GM19240 (cell line): Measurements from ENCODE around the gene DCDC2.
"Not testable (repeated sequence)": the region's sequence is repeated elsewhere in the genome, so short reads cannot be mapped to it uniquely, and the experiment has no call there.

Experiments used
- DNase-seq: peaks from one replicate; pipeline ENCODE4 v3.0.0; 2011; ENCODE audit warnings: low spot score; ENCODE audit not compliant: insufficient read length

Gene DCDC2

DNA sequence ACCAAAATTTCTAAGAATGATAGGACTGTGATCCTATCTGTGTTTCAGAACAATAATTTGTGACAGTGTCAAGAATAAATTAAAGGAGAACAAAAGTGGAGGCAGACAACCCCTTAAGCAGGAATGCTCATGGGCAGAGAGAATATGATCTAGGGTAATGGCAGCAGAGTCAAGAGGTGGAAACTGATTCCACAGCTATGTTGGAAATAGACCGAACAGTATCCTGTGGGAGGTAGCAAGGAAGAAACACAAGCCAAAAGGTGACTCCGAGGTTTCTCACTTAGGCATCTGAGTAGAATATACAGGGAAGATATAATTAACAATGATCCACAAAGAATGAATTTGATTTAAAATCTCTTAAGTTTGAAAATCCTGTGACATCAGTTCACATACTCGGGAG lies 131.3 kb downstream of the DCDC2 start:
- no peak for DNase-seq

DNA sequence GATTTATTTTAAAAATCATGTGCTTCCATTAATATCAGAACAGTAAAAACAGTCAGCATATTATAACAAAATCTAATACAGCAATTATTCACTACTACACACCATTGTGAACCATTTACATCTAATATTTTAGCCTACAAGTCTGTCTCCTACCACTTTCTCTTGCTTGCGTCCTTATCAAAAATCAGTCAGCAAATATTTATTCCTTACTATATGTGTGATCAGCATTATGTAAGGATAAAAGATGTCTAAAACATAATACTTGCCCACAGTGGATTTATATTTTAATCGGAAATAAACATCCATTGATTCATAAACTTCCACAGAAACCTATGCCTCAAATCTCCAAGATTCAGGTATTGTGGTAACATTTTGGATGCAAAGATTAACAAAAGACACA lies 132.0 kb downstream of the DCDC2 start:
- DNase-seq, result no peak

DNA sequence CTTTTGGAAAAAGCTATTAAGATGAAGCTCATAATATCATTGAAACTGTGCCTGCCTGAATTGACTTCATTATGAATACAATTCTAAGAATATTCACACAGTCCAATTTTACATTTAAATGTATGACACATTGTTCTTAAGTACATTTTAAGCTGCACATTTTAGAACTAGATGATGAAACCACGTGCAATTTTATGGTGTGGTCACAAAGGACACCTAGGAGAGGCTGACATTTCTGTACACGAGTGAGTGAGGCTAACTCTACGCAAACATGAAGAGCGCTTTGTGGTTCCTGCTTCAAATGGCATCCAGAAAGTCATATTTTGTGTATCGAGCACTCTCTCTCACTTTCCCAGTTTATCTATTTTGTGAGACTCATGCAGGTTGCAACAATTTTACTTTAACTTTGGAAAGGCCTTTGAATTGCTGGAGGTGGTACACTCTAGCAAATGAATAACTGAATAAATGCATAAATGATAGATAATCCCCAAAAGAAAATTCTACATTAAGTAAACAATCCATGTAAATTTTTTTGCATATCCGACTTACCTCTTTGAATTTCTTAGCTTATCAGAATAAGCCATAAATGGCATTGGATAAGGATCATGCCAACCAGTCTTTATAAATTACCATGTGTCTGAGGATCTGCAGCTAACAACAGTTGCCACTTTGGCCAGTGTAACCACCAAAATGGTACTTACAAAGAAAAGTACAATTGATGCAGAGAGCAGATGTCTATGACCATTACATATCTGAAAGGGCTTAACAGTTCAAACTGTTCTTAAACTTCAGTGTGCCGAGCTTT lies 134.5 kb downstream of the DCDC2 start:
- DNase-seq, result no peak

- no peak for DNase-seq
Measured at GRCh38 chr6:24219670-24220069, 138.2 kb downstream of the DCDC2 start.

GRCh38 chr6:24214984-24215383 lies 142.9 kb downstream of the DCDC2 start:
- DNase-seq, result no peak

GRCh38 chr6:24207413-24207812 lies 150.4 kb downstream of the DCDC2 start:
- no peak for DNase-seq

DNA sequence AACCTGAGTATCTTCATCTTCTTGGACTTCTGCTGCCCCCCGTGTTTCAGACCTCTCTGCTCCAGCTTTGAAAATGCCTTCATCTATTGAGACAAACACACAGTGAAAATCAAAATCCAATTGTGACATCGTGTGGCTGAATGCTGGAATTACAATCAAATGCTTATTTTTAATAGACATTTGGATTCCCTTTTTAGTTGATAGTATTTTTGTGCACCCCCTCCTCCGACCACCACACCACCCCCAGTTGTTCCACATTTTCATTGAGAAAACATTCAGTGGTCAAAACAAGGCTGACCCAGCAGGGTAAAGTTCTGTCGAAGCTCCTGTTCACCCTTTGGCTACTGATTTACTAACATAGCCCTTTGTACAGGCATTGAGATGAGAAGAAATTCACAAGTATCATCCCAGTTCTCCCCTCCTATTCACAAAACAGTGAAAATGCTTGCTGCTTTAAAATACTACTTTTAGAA lies 152.8 kb downstream of the DCDC2 start:
- DNase-seq, result no peak

- DNase-seq, result not testable (repeated sequence)
Measured at GRCh38 chr6:24204113-24204512, 153.7 kb downstream of the DCDC2 start.

DNA sequence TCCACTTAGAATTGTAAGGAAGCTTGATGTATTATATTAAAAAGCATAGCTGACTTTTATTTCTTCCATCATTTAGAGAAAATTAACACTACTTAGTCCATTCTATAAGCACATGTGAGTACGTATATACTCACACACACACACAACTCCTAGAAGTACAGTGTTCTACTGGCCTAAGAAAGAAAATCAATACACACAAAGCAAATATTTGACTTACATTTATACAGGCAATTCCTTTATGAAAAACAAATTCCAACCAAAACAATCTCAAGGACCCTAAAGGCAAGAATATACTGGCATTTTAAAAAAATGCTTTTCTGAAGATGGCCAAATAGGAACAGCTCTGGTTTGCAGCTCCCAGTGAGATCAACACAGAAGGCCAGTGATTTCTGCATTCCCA lies 160.0 kb downstream of the DCDC2 start:
- DNase-seq, result no peak

GRCh38 chr6:24195836-24196597 lies 161.8 kb downstream of the DCDC2 start:
- no peak for DNase-seq

DNA sequence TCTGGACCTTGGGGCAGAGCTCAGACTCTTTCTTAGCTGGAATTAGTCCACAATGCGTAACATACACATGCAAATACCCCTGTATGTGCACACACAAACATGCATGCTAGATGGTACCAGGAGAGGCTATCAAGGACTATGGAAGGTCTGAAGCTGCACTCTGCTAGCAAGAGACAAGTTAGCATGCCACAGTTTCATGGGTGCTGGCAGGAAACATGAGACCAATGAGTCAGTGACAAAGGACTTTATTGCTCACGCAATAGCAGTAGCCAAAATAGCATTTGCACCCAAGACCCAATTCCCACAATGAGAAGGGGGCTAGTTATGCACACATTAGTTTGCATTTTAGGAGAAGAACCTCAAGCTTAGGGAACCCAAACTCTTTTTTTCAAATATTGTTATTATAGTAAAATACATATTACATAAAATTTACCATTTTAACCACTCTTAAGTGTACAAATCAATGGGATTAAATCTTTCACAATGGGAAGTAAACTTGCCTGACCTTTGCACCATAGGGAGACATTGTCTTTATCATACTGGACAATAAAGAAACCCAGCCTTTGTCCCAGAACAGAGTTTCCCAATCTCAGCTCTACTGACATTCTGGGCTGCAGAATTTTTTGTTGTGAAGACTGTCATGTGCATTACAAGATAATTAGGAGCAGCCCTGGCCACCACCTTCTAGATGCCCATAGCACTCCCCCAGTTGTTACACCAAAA lies 162.7 kb downstream of the DCDC2 start:
- DNase-seq, result no peak

DNA sequence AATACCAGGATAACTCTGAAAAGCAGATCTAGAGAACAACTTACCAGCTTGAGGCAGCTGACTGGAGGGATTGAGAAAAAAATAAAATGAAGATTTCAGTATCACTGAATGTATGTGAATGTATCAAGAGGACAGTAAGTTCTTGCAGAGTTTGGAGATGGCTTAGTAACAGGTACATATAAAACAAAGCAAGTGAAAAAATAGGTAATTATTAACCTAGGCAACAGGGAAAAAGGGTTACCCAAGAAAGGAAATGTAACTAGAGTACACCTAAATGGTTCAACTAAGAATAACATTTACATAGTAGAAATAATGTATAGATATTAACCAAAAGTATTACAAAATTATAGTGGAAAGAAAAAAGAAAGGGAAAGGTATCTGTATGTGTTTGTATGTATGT lies 164.5 kb downstream of the DCDC2 start:
- DNase-seq, result no peak

DNA sequence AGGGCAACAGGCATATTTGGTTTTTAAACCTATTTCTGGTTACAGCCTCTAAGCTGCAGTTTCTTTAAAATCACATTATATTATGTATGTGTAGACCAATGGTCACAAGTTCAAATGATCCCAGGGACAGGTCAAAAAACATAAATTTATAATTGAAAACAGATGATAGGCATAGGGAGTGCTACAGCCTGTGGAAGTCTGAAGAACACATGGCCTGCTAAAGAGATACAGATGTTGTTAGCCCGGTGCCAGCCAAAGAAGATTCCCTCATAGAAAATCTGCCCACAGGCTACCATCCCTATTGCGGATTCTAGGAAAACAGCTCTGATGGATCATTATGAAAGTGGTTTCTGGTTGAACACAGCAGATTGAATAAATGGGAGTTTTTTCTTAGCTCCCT lies 166.5 kb downstream of the DCDC2 start:
- DNase-seq, result no peak

DNA sequence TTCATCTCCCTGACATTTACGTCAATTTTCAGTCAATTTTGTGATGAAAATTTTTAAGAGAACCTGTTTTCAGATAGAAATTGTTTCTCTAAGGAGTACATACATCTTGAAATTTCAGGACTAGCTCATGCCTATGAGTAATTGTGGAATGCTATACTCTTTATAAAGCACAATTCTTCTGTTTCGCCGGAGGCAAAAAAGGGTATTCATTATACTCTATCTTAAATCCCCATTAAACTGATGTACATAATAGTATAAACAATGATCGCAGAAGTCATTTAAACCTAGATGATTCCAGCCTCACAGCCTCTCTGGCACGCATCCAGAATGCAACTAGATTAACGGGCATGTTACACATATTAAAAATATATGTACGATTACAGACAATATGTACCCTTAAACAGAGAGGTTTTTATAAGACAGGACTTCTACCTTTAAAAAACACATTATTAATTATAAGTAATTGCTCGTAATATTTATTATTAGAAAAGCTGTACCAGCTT lies 169.2 kb downstream of the DCDC2 start:
- no peak for DNase-seq

DNA sequence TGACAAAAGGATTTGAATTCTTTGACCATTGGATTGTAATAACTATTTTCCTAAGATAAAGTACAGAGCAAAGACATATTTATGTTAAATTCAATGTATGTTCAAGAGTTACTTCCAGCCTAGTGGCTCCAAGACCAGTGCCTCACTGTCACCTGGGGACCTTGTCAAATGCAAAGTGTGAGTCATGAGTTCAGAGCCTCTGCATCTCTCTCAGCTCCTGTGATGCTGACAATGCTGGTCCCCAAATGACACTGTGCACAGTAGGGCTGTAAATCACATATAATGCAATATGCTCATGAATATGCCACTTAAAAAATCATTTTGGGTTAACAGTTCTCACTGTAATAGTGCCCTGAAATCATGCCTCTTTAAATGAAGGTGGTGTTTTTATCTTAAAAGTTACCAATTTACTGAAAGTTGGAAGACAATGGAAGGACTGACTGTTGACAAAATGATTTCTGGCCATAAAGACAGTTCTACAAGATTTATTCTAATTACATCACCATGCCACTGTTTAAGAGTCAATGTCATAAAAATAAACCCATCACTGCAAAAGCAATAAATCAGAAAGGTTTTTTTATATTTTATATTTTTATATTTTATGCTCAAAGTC lies 169.8 kb downstream of the DCDC2 start:
- DNase-seq, result no peak

DNA sequence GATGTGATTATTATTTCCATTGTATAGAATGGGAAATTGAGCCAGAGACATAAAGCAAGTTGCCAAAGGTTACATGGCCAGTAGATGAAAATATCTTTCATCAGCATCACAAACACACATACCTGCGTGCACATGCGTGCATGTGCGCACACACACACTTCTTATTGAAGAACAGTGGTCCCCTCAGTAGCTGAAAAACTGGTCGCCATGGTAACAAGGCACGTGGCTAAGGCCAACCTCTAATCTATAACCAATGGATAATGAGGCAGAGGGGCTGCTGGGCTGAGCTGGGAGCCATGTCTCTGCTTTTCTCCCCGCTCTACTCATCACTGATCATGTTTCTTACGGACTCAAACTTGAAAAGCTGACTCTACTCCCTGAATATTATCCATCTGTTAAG lies 171.5 kb downstream of the DCDC2 start:
- DNase-seq, result no peak

GRCh38 chr6:24183584-24183983 lies 174.3 kb downstream of the DCDC2 start:
- no peak for DNase-seq

GRCh38 chr6:24157886-24158285 lies 200.0 kb downstream of the DCDC2 start:
- DNase-seq, result no peak

DNA sequence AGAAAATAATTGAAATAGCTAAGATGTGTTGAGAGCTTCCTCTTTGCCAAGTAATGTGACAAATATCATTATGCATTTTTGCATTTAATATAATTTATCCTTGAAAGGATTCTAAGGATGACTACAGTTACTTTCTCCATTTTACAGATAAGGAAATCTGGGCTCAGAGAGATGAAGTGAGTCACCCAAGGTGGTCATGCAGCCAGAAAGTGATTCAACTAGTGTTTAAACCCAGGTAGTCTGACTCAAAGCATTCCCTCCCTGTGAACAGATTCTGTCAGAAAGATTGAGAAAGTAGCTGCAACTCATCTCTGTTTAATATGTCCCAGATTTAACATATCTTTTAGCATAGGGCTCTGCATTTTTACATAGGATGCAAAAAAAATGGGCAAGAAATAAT lies 203.7 kb downstream of the DCDC2 start:
- DNase-seq, result no peak

GRCh38 chr6:24152014-24152413 lies 205.8 kb downstream of the DCDC2 start:
- DNase-seq, result no peak

DNA sequence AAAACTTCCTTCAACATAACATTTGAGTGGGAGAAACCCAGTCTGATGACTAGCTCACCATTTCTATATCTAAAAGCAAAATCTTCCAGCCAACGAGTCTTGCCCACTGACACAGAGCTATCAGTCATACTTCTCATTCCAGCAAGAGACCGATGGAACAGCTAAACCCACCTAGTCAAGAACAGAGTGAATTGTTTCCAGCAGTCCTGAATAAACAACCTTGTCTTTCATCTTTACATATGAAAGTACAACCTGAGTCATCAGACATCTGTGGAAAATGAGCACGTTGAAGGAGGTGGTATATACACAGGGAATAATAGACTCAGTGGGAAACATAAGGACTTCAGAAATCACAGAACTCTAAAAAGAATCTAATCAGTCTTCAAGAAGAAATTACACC lies 208.0 kb downstream of the DCDC2 start:
- DNase-seq, result no peak
